ENCODE results near the gene NET1. TPM values are rescaled to one million over a fixed set of nuclear protein-coding genes. Genes with fewer than 3 reads are reported as not detected.
"Not testable (repeated sequence)": the region's sequence is repeated elsewhere in the genome, so short reads cannot be mapped to it uniquely, and the experiment has no call there.

NET1 gene
- total RNA-seq, 1 donor from 2014 or later = 11.3 TPM

- H3K4me1 Mint-ChIP-seq (ENCODE audit: unreplicated experiment) = no peaks in the 10 kb centered on the region
- H3K36me3 Mint-ChIP-seq (ENCODE audit: unreplicated experiment) = peaks cover 3% of the 10 kb centered on the region
- no peak within 1 kb of the TSS for H3K27ac Mint-ChIP-seq (ENCODE audit: unreplicated experiment)
- no peak for TF ChIP-seq CTCF (IDR thresholded peaks at IDR 0.05)
- peaks cover 54% of the 10 kb centered on the region for H3K27me3 Mint-ChIP-seq (ENCODE audit: unreplicated experiment)
- H3K4me3 Mint-ChIP-seq (ENCODE audit: unreplicated experiment) = no peak within 1 kb of the TSS
- DNase-seq (ENCODE audit: extremely low spot score, unreplicated experiment) = no peak
- H3K9me3 Mint-ChIP-seq (ENCODE audit: unreplicated experiment) = no peaks in the 10 kb centered on the region
Measured at GRCh38 chr10:5404208-5405041, 7.9 kb upstream of the NET1 start, which contains the start of gene TUBAL3. TUBAL3 (minus strand) TSS chr10:5404828; CDS start chr10:5404792, 36 bp downstream.

GRCh38 chr10:5406918-5407317, 5.4 kb upstream of the NET1 start:
- H3K4me3 Mint-ChIP-seq (ENCODE audit: unreplicated experiment) = no peak overlapping the region
- no peak for TF ChIP-seq CTCF (IDR thresholded peaks at IDR 0.05)
- H3K9me3 Mint-ChIP-seq (ENCODE audit: unreplicated experiment) = no peaks in the 10 kb centered on the region
- H3K27me3 Mint-ChIP-seq (ENCODE audit: unreplicated experiment) = peaks cover 55% of the 10 kb centered on the region
- no peak overlapping the region for H3K27ac Mint-ChIP-seq (ENCODE audit: unreplicated experiment)
- no peak for DNase-seq (ENCODE audit: extremely low spot score, unreplicated experiment)
- H3K36me3 Mint-ChIP-seq (ENCODE audit: unreplicated experiment) = peaks cover 3% of the 10 kb centered on the region
- H3K4me1 Mint-ChIP-seq (ENCODE audit: unreplicated experiment) = no peaks in the 10 kb centered on the region

DNA sequence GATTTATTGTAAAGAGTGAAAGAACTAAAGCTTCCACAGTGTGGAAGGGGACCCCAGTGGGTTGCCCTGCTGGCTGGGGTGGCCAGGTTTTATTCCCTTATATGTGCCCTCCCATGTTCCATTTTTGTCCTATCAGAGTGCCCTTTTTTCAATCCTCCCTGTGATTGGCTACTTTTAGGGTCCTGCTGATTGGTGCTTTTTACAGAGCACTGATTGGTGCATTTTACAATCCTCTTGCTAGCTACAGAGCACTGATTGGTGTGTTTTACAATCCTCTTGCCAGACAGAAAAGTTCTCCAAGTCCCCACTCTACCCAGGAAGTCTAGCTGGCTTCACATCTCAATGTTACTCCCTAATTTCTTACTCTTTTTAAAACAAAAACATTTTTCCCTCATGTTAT, 1.6 kb upstream of the NET1 start:
- H3K27ac Mint-ChIP-seq (ENCODE audit: unreplicated experiment); H3K36me3 Mint-ChIP-seq (ENCODE audit: unreplicated experiment); H3K9me3 Mint-ChIP-seq (ENCODE audit: unreplicated experiment); H3K4me1 Mint-ChIP-seq (ENCODE audit: unreplicated experiment); DNase-seq (ENCODE audit: extremely low spot score, unreplicated experiment); H3K4me3 Mint-ChIP-seq (ENCODE audit: unreplicated experiment): not testable (repeated sequence)
- H3K27me3 Mint-ChIP-seq (ENCODE audit: unreplicated experiment) = peaks cover 26% of the 10 kb centered on the region

DNA sequence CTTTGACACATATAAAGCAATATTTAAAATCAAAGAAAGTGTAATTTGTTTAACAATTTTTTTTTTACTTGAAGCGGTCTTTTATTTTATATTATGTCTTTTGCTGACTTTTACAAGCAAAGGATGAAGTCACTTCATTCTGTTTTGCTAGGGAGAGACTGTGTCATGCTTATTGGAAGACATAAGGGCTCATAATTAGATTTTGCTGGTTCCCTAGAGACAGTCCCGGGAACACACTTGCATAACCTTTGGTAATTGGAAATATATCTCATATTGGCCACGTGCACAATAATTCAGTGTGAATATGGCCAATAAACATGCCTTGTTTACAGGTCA, 448 bp upstream of the NET1 start:
- no peak for TF ChIP-seq CTCF (IDR thresholded peaks at IDR 0.05)
- peaks cover 3% of the 10 kb centered on the region for H3K4me1 Mint-ChIP-seq (ENCODE audit: unreplicated experiment)
- H3K36me3 Mint-ChIP-seq (ENCODE audit: unreplicated experiment) = peaks cover 3% of the 10 kb centered on the region
- H3K9me3 Mint-ChIP-seq (ENCODE audit: unreplicated experiment) = no peaks in the 10 kb centered on the region
- no peak for DNase-seq (ENCODE audit: extremely low spot score, unreplicated experiment)
- H3K4me3 Mint-ChIP-seq (ENCODE audit: unreplicated experiment) = peak overlapping the region; percentile 71
- H3K27ac Mint-ChIP-seq (ENCODE audit: unreplicated experiment) = no peak overlapping the region
- H3K27me3 Mint-ChIP-seq (ENCODE audit: unreplicated experiment) = peaks cover 26% of the 10 kb centered on the region

DNA sequence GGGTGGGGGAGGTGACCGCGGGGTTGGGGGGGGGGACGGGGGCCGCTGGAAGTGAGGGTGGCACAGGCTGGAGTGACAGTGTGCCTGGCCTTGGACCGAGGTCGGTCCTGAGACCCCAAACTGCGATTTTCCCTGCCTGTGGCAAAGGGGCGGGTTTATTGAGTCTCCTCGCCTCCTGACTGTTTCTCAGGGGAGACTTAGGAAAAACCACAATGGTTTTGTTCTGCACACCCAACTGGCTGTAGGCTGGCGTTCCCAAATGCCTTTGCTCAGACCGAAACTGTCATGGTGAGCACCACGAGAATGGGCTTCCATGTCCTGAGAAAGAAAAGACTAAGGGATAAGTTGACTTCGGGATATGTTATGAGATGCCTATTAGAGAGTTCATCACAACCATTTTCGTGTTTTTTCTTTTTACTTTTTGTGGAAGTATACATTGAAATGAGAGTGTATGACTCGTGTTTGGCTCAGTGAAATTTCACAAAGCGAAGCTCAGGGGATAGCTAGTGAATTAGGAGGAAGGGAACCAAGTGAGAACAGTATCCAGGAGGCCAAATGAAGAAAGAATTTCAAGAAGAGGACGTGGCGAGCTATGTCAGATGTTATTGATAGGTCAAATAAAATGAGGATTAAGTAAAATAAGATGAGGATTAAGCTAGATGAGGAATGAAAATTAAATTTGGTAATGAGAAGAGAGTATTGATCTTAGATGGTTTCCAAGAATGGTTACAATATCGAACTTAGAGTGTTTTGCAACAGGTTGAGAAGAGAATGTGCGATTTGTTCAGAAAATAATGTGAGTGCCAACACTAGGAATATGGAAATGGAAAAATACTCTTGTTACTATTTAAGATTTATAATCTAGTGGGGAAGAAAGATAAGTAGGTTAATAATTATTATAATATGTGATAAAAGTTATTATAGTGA, 918 bp downstream of the NET1 start:
- no peak overlapping the region for H3K4me3 Mint-ChIP-seq (ENCODE audit: unreplicated experiment)
- peaks cover 2% of the 10 kb centered on the region for H3K9me3 Mint-ChIP-seq (ENCODE audit: unreplicated experiment)
- peaks cover 3% of the 10 kb centered on the region for H3K4me1 Mint-ChIP-seq (ENCODE audit: unreplicated experiment)
- no peak for DNase-seq (ENCODE audit: extremely low spot score, unreplicated experiment)
- no peak for TF ChIP-seq CTCF (IDR thresholded peaks at IDR 0.05)
- peaks cover 4% of the 10 kb centered on the region for H3K36me3 Mint-ChIP-seq (ENCODE audit: unreplicated experiment)
- H3K27ac Mint-ChIP-seq (ENCODE audit: unreplicated experiment) = no peak overlapping the region
- peaks cover 20% of the 10 kb centered on the region for H3K27me3 Mint-ChIP-seq (ENCODE audit: unreplicated experiment)
